ENCODE results near the gene PGM5.
"Not testable (repeated sequence)": the region's sequence is repeated elsewhere in the genome, so short reads cannot be mapped to it uniquely, and the experiment has no call there.

PGM5 gene

GRCh38 chr9:68356380-68357118 lies at the start of gene PGM5:
Gene PGM5, plus strand, starts transcription at chr9:68356611. Its CDS starts 517 bp downstream, at chr9:68357128.
- DNase-seq (ENCODE audit: extremely low read depth in 1 of 2, low read depth in 1 of 2): not testable (repeated sequence)

DNA sequence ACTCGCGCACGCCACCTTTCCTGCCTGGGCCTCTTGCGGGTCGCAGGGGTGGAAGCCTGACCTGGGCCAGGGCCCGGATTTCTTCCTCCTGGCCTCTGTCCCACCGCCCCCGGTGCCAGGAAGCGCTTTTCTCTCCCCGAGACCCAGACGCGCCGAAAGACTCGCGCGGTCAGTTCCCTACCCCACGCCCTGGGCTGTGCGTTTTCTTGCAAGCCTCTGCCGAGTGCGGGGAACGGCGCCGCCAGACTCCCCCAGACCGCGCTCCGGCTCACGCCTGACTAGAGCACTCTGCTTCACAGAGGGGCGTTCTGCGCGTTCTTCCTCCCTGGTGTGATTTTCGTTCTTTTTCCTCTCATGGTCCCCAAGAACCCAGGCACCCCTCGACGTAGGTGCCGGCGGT lies 49.3 kb upstream of the PGM5 start:
- not testable (repeated sequence) for DNase-seq (ENCODE audit: extremely low read depth in 1 of 2, low read depth in 1 of 2)

DNA sequence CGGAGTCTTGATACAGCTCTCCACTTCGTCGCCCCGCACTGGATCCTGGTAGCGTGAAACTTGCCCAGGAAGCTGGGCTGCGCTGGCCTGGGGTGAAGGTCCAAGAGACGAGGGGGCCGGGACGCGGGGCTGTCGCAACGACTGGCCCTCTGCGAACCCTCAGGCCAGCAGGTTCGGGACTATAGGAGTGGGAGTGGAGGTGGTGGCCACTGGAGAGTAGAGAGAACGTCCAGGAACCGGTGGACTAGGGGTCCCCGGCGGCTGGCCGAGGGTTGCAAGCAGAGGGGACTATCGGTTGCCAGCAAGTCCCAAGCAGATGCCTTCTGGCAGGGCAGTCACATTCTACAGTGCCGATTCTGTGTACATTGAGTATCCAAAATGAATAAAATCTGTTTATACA lies 48.8 kb upstream of the PGM5 start:
- not testable (repeated sequence) for DNase-seq (ENCODE audit: extremely low read depth in 1 of 2, low read depth in 1 of 2)

- not testable (repeated sequence) for DNase-seq (ENCODE audit: extremely low read depth in 1 of 2, low read depth in 1 of 2)
These were observed 45.2 kb upstream of the PGM5 start for GRCh38 chr9:68311208-68311607.

DNA sequence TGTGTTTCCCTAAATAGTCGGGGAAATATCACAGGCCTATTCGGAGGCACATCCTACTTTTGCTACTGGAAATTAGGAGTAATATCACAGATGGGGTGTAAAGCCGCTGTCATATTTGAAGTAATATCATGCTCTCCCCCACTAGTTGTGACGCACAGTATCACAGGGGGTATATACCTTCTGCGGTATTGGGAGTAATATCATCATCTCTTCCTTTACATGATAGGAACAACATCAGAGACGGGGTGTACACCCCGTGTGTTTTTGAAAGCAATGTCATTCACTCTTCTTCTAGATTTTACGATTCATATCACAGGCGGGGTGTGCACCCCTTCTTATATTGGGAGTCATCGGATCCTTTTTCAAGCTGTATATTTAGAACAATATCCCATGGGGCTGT lies 38.2 kb upstream of the PGM5 start:
- not testable (repeated sequence) for DNase-seq (ENCODE audit: extremely low read depth in 1 of 2, low read depth in 1 of 2)

GRCh38 chr9:68323749-68324148 lies 32.7 kb upstream of the PGM5 start:
- not testable (repeated sequence) for DNase-seq (ENCODE audit: extremely low read depth in 1 of 2, low read depth in 1 of 2)

DNA sequence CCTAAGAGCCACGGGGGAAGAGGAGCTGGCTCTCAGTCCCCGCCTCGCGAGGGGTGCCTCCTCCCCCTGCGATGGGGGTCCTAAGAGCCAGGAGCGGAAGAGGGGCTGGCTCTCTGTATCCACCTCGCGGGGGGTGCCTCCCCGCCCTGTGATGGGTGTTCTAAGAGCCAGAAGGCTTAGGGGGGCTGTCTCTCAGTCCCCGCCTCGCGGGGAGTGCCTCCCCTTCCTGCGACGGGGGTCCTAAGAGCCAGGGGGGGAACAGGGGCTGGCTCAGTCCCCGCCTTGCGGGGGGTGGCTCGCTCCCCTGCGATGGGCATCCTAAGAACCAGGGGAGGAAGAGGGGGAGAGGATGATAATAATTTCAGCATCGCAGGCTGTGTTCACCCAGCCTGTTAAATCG lies 31.9 kb upstream of the PGM5 start:
- not testable (repeated sequence) for DNase-seq (ENCODE audit: extremely low read depth in 1 of 2, low read depth in 1 of 2)

- DNase-seq (ENCODE audit: extremely low read depth in 1 of 2, low read depth in 1 of 2): not testable (repeated sequence)
These were observed 27.3 kb upstream of the PGM5 start for GRCh38 chr9:68329106-68329505.

- not testable (repeated sequence) for DNase-seq (ENCODE audit: extremely low read depth in 1 of 2, low read depth in 1 of 2)
These were observed 25.8 kb upstream of the PGM5 start for GRCh38 chr9:68330531-68331173.

DNA sequence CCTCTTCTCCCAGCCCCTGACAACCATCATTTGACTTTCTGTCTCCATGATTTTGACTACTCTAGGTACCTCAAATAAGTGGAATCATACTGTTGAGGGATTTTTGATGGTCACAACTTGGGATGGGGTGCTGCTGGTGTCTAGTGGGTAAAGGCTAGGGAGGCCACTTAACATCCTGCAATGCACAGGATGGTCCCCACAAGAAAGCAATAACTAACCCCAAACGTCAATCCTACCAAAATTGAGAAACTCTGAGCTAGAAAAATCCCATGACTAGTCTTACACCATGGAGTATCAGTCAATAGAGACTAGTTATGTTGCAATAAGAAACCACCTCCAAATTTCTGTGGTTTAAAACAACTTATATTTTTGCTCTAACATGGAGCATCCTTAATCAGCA lies 24.3 kb upstream of the PGM5 start:
- not testable (repeated sequence) for DNase-seq (ENCODE audit: extremely low read depth in 1 of 2, low read depth in 1 of 2)

- DNase-seq (ENCODE audit: extremely low read depth in 1 of 2, low read depth in 1 of 2): not testable (repeated sequence)
These were observed 20.5 kb upstream of the PGM5 start for GRCh38 chr9:68335935-68336334.

DNA sequence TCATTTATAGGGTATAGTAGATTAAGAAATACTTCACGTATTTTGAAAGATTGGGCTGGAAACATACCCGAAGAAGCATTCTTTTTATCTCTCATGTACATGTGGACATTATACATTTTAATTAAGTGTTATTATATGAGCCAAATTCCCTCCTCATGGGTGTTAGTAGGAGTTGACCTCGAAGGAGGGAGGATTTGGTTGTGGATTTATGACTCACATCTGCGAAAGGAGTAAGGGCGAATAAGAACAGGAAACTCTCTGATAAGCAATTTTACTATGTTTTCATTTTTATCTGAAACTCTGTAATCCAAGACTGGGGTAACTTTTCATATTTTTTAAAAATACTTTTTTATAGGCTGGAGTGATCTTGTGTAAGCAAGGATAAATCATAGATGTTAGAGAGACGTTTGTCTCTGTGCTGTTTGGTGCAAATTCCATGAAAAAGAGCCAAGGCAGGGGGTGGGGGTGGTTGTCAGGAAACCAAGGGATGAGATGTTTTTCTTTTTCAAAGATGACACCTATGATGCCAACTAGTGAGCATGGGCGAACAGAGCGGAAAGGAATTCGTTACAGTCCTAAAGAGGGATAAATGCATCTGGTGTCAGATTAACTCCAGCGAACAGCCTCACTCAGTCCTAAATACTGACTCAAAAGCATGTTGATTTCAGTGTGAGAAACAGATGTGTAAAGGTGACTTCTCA lies 19.6 kb upstream of the PGM5 start:
- not testable (repeated sequence) for DNase-seq (ENCODE audit: extremely low read depth in 1 of 2, low read depth in 1 of 2)

DNA sequence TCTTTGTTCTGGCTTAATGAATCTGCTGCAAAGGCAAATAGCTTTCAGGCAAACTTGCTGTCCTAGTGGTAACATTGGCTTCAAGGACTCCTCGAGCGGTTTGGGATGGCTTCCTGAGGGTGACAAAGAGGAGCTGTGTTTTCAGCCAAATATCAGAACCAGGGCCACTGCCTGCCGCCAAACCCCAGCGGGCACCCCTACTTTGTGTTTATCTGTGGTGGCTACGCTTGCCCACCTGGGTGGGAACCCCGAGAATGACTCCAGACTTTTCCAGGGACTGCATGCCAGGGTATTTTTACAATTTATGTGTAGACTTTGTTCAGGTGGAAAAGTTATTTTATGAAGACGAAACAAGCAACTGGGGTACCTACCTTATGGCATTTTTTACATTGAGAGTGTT lies 18.4 kb upstream of the PGM5 start:
- DNase-seq (ENCODE audit: extremely low read depth in 1 of 2, low read depth in 1 of 2): not testable (repeated sequence)

- not testable (repeated sequence) for DNase-seq (ENCODE audit: extremely low read depth in 1 of 2, low read depth in 1 of 2)
These were observed 14.0 kb upstream of the PGM5 start for GRCh38 chr9:68342265-68343025.

DNA sequence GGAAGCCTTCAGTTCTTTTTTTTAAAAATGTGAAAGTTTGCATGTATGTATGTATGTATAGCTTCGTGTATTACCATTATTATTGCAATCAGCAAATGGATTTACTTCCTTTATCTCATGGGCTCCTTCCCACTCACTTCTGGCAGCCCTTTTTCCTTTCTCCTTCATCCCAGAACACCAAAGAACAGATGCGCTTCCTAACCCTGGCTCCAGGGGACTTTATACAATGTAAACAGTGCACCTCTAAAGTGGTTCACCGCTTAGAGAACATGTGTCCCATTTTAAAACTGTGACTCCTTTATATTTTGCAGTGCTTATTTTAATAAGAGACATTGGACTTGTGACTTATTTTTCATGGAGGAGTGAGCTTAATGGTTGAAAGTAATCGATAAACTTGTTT lies 13.2 kb upstream of the PGM5 start:
- not testable (repeated sequence) for DNase-seq (ENCODE audit: extremely low read depth in 1 of 2, low read depth in 1 of 2)

DNA sequence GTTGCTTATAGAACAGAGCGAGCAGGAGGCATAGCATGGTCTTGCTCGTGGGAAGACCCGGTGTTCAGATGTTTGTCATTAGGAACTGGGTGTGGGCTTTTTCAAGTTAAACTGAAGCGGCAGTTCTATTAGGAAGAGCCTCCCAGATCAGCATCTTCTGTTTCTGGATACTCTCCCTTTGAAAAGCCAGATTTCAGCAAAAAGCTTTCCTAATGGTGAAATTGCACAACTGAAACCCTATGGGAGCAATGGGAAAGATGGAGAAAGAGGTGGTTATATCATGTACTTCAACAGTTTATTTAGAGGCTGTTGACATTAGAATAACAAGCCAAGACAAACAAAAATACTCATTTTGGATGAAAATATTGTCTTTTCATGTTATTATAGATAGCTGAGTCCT lies 12.4 kb upstream of the PGM5 start:
- DNase-seq (ENCODE audit: extremely low read depth in 1 of 2, low read depth in 1 of 2): not testable (repeated sequence)

DNA sequence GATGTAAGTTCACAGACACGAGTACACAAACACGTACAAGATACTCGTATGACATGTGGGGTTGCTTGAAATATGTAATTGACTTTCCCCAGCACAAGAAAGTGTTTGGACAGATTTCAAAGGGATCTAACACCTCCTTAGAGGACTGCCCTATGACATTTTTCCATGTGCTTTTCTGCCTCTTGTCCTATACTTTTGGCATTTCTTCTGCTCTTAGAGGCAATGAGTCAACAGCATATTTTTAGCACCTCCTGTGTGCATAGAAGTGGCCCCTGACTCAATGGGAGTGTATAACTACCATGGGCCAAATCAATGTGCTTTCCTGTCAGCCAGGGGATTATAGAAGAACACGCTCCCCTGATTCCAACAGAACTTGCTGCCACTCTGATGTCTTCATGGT lies 4.7 kb upstream of the PGM5 start:
- not testable (repeated sequence) for DNase-seq (ENCODE audit: extremely low read depth in 1 of 2, low read depth in 1 of 2)

GRCh38 chr9:68355993-68356379 lies 425 bp upstream of the PGM5 start:
- not testable (repeated sequence) for DNase-seq (ENCODE audit: extremely low read depth in 1 of 2, low read depth in 1 of 2)

- not testable (repeated sequence) for DNase-seq (ENCODE audit: extremely low read depth in 1 of 2, low read depth in 1 of 2)
These were observed 806 bp downstream of the PGM5 start for GRCh38 chr9:68357119-68357714.

GRCh38 chr9:68366933-68367547 lies 10.6 kb downstream of the PGM5 start:
- not testable (repeated sequence) for DNase-seq (ENCODE audit: extremely low read depth in 1 of 2, low read depth in 1 of 2)

All from activated CD8-positive, alpha-beta memory T cell treated with anti-CD3 and anti-CD28 coated beads for 1 hour (primary cell).